NOMO-1 (cell line): Measurements from ENCODE around the gene GSC2.

Experiments used
- DNase-seq, 2 experiments: peaks; one replicate each; lab custom pipeline; 2025; ENCODE audit not compliant: unreplicated experiment in 2 of 2; lab: John Stamatoyannopoulos, UW

The GSC2 gene, protein sequence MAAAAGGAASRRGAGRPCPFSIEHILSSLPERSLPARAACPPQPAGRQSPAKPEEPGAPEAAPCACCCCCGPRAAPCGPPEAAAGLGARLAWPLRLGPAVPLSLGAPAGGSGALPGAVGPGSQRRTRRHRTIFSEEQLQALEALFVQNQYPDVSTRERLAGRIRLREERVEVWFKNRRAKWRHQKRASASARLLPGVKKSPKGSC

GRCh38 chr22:19149991-19150390, at the start of gene GSC2:
Gene GSC2, minus strand, starts transcription at chr22:19150292. Its CDS starts 9 bp downstream, at chr22:19150283.
- no peak for DNase-seq

- no peak for DNase-seq
These were observed 49.4 kb upstream of the GSC2 start for GRCh38 chr22:19199479-19199878.

GRCh38 chr22:19197997-19198865, 48.1 kb upstream of the GSC2 start:
- no peak for DNase-seq

DNA sequence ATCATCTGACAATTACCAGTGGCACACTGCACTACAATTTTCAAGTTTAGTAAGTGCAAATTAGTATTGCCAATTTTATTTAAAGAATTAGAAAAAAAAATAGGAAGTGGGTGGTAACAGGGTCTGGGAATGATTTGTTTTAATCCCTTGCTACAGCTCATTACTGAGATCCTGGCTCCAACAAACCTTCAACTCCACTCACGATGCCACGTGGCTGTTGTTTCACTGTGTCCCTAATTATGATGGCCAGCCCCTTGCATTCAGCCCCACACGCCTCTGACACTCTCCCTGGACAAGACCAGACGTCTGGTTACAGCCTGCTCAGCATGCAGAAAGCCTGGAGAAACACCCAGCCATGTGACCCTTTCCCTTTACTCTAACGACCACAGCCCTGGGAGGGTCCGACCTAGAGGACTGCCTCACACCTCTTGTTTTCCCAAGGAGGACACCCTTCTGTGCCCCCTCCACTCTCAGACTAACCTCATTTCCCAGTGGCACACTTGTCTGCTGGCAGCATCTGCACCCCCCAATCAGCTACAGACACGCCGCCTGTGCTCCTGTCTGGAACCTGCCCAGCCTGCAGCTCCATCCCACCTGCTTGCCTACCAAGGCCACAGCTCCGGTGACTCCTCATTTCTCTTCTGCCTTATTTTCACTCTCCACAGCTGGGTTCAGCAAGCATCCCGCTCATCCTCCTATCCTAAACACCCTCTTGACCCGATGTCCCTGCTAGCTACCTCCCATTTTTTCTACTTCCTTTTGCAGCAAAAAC, 46.9 kb upstream of the GSC2 start:
- DNase-seq: no peak

DNA sequence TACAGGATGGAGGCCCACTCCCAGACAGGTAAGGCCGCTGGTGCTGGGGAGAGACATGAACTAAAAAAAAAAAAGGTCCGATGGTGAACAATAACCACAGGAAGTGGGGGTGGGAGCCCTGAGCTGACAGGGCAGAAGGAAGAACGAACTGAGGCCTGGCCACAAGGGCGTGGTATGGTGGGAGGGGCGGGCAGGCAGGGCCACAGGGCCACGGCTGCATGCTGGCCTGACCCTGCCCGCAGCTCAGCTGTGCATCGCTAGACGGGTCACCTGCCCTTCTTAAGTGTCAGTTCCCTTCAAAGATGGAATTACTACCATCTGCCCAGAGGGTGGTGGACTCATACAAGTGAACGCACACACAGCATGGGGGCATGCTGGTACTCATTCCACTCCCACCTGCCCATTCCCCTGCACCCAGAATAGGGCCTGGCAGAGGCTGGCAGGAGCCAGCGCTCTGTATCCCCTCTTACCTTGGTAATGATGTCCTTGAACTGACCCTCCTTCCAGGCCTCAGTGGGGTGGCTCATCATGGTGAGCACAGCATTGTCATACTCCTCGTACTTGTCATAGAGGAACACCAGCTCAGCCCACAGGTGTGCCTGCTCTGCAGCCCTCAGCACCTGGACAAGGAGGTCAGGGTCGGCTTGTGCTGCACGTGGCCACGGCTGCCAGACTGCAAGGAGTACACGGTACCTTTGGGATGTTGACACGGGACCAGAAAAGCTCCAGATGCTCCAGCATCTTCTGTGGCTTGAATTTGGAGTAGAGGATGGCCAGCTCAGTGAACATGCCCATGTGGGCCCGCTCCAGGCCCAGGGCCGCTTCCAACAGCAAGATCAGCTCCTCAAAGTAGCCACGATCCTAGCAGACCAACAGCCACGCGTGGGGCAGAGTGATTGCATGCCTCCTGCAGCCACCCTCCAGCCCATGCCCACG, 46.0 kb upstream of the GSC2 start:
- no peak for DNase-seq

- no peak for DNase-seq
These were observed 44.9 kb upstream of the GSC2 start for GRCh38 chr22:19194766-19195536.

DNA sequence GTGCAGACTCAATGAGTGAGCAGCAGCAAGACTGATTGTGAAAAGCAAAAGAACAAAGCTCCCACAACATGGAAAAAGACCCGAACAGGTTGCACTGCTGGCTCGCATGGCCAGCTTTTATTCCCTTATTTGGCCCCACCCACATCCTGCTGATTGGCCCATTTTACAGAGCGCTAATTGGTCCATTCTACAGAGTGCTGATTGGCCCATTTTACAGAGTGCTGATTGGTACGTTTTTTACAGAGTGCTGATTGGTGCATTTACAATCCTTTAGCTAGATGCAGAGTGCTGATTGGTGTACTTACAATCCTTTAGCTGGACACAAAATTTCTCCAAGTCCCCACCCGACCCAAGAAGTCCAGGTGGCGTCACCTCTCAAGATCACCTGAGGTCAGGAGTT, 43.8 kb upstream of the GSC2 start:
- no peak for DNase-seq

DNA sequence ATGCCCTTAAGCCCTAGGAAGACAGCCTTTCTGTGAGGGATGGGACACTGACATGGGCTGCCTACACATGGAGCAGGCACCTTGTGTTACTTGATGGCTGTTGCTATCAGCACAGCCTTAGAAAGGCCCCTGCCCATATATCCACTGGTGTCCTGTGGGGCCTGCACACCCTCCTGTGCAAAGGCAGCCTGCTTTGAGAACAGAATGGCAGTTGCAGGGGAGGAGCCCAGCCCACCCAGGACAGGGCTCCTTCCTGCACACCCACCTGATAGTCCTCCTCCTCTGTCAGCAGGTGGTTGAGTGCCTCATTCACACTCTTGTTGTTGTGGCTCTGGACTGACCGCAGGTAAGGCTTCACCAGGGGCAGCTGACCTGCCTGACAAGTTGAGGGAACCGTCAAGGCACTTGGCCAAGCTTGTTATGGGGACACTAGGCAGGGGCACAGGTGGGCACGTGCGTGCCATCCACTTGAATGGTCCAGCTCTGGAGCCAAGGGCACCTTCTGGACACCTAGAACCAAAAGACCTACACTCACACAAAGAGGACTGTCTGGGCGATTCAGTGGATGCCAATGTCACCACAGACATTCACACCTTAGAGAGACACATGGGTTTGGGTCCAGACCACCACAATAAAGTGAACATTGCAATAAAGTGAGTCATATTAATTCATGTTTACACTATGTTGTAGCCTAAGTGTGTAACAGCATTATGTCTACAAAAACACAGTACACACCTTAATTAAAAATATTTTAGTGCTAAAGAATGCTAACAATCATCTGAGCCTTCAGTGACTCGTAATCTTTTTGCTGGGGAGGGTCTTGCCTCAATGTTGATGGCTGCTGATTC, 37.8 kb upstream of the GSC2 start:
- no peak for DNase-seq

- no peak for DNase-seq
These were observed 34.3 kb upstream of the GSC2 start for GRCh38 chr22:19184276-19184997.

DNA sequence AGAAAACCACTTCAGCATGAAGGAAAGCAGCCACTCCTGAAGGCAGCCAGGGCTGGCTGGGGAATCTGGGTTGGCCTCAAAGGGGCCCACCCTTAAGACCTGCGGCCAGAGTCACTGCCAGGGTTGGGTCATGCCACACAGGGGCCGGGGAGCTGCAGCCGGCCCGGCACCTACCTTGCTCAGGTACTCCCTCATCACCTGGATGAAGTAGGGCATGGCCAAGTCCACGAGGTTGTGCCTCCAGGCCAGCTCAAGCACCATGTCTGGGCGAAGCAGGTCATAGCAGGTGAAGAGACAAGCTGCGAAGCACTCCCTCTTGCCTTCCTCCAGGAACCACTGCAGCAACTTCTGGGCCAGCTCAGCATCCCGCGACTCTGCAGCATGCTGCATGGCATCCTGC, 33.1 kb upstream of the GSC2 start:
- no peak for DNase-seq

DNA sequence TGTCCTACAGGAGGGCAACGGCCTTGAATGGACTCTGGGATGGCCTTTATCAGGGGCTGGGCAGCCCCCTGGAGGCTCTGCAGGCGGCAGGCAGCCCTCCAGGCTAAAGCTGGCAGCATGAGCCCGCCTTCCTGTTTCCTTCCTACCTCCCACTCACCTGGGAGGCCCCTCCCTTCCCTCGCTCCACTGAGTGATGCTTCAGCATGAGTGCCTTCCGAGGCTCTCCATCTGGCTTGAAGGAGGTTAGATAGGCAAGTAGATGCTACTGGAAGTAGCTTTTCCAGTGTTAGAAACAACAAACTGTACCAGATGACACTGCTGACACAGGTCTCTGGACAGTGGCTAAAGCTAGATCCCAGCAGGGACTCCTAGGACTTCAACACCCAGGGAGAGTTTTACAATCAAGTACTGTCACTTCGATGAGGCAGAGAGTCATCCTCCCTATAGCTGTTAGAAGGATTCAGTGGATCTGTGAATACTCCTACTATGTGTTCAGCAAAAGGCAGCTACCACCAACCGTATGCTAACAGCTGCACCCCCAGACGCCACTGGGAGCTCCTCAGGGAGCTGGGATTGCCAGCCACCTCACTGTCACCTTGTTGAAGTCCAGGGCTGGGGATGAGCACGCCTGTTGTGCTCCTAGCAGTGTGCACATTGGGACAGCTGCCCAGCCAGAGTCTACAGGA, 32.5 kb upstream of the GSC2 start:
- DNase-seq: no peak

DNA sequence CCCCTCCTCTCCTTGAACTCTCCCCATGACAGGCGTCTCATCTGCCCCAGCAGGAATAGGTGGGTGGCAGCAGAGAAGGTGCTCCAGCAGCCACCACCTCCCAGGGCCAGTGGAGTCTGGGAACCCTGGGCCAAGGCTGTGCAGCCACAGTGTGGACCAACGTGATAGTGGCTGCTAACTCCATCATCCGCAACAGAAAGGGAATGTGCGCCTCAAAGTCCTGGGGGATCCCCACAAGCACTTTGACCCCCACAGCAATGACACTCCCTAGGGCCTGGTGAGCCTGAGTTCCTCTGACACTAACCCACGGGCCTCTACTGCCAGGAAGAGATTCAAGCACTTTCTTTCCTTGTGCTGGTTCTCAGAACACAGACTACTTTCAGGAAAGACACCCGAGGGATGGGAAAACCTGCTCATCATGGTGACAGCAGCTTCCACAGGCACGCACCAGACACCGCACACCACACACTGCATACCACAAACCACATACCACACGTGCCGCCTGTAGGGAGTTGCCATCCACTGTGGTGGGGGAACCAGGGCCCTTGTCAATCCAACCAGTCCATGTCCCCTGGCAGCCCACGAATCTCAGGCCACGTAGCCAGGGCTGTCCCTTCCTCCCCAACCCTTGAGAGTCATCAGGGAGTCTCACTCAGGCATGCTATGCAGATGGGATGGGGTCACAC, 31.8 kb upstream of the GSC2 start:
- no peak for DNase-seq

DNA sequence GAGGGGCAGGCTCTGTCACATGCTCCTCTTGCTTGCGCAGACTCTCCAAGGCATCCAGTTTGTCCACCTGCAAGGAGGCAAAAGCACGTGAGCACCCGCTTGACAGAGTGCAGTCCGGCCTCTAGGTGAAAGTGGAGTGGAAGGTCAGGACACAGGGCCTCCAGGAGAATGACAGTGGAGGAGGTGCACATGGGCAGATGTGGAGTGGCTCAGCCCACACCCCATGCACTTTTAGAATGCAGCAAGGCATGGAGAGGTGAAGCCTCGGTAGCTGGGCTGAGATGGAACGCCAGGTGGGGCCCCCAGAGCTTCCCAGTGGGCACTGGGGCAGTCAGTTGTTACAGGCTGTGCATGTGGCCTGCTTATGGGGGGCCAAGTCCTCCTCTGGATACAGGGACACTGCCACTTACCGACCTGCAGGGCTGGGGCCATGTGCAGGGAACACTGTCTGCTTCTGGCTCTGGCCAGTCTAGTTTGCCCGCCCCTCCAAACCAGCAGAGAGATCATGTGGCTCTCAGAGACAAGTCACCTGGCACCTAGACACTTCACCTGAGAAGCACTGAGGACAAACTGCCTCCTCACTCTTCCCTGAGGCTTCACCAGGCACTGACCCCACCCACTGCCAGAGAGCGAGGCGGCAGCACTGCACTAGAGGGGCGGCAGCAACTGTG, 30.8 kb upstream of the GSC2 start:
- DNase-seq: no peak

DNA sequence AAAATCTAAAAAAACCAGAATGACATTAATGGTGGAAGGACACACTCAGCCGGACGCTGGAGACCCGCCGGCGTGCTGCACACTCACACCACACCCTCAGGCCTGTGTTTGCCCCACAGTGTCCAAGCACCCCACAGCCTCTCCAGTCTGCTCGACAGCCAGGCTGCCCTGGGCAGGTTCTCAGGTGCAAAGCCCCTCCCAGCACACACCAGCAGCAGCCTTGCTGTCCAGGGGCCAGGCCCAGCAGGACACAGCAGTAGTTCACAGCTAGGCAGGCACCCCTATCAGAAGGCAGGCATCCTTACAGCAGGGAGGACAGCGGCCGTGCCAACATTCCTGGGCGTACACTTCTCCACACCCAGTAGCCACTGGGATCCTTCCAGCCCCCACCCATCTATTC, 30.1 kb upstream of the GSC2 start:
- no peak for DNase-seq

DNA sequence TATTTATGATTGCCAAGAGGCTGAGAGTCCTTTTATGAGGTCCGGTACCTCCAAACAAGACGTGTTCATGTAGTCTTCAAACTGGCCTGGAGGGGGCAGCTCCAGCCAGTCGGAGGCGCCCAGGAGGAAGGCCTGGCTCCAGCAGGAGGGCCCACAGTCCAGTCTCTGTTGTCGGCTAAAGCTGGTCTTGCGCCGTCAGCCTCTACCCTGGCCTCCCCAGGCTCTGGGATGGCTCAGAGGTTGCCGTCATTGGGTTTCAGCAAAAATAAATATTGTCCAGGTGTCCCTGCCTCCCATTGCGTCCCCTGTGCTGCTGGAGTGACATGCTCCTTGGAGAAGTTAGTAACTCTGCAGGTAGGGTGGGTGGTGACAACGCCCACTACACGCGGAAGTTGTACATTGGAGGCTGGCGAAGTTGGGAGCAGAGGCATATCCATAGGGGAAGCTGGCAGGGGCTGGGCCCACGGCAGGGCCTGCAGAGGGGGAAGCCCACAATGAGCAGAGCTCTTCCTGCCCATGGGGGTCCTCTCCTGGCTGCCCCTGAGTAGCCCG, 29.5 kb upstream of the GSC2 start:
- peak; percentile 67 to 71 for DNase-seq
